B cell (primary cell): Measurements from ENCODE around the gene ARHGEF39. TPM values are rescaled to one million over a fixed set of nuclear protein-coding genes. Genes with fewer than 3 reads are reported as not detected.

Experiments
- ATAC-seq: fragments of 200-7000 bp; cut with Tn5 transposase; one replicate; pipeline ENCODE4 v1.10.0; 2021; ENCODE audit warnings: low read depth, mild to moderate bottlenecking, moderate number of reproducible peaks, moderate library complexity
- CTCF ChIA-PET: fragments of 350-600 bp; sonication (Branson Sonifier 250); formaldehyde crosslinking; loops from one replicate; lab custom pipeline; 2021; ENCODE audit warnings: antibody characterized with exemption, inconsistent platforms; lab: Charles Lee
- POLR2A ChIA-PET: fragments of 350-600 bp; sonication (Branson Sonifier 250); formaldehyde crosslinking; loops from one replicate; lab custom pipeline; 2021; ENCODE audit warnings: antibody characterized with exemption; lab: Charles Lee
- DNase-seq: peaks from one replicate; pipeline ENCODE4 v3.0.0; 2013
- H2AFZ ChIP-seq: 2 replicates; pipeline ENCODE4 v1.6.1; 2012; ENCODE audit warnings: mild to moderate bottlenecking, low read depth, low read length; ENCODE audit not compliant: insufficient read depth, poor library complexity, severe bottlenecking
- H3K27ac ChIP-seq, 2 donors: 1 replicate in 1 of 2; 2 replicates in 1 of 2; pipeline ENCODE4 v1.5.1; 2012 to 2013; ENCODE audit warnings: low read length in 2 of 2, mild to moderate bottlenecking in 2 of 2, moderate library complexity in 1 of 2
- H3K27me3 ChIP-seq, 4 experiments: fragments of 200-600 bp in 1 of 4; sonication (generic) in 1 of 4; replicated peaks in 1 of 4; 1 replicate in 2 of 4; 2 replicates in 2 of 4; pipeline versions ENCODE4 v1.6.1 to v1.7.0; 2013 to 2016; ENCODE audit warnings: low read length in 3 of 4, mild to moderate bottlenecking in 2 of 4, mixed read lengths in 1 of 4, moderate library complexity in 1 of 4; ENCODE audit not compliant: insufficient read depth in 4 of 4, control insufficient read depth in 3 of 4; ENCODE audit errors: control extremely low read depth in 1 of 4
- H3K36me3 ChIP-seq, 2 experiments: replicated peaks in 1 of 2; 1 replicate in 1 of 2; 2 replicates in 1 of 2; pipeline versions ENCODE4 v1.6.1 to v1.7.1; 2013; ENCODE audit warnings: low read length in 1 of 2; ENCODE audit not compliant: insufficient read depth in 2 of 2, control insufficient read depth in 1 of 2; ENCODE audit errors: control extremely low read depth in 1 of 2, extremely low read depth in 1 of 2
- H3K4me1 ChIP-seq, 2 donors: fragments of 200-600 bp in 1 of 2; sonication (generic) in 1 of 2; 1 replicate in 1 of 2; 2 replicates in 1 of 2; pipeline versions ENCODE4 v1.5.1 to v1.6.1; 2013 to 2017; ENCODE audit warnings: low read length in 2 of 2; ENCODE audit not compliant: control insufficient read depth in 2 of 2, insufficient read depth in 2 of 2
- H3K4me2 ChIP-seq: replicated peaks from 2 replicates; pipeline ENCODE3; 2012; ENCODE audit warnings: mild to moderate bottlenecking, low read depth, low read length; ENCODE audit not compliant: poor library complexity, severe bottlenecking
- H3K4me3 ChIP-seq, 5 experiments: fragments of 200-600 bp in 1 of 5; sonication (generic) in 1 of 5; 1 replicate in 3 of 5; 2 replicates in 2 of 5; pipeline versions ENCODE4 v1.5.1 to v1.7.0; 2011 to 2016; ENCODE audit warnings: low read length in 4 of 5, mild to moderate bottlenecking in 4 of 5, low read depth in 2 of 5, control low read depth in 1 of 5, moderate library complexity in 1 of 5; ENCODE audit not compliant: insufficient read depth in 1 of 5; ENCODE audit errors: control extremely low read depth in 1 of 5, extremely low read depth in 1 of 5
- H3K79me2 ChIP-seq: fragments of 200-600 bp; sonication (generic); one replicate; pipeline ENCODE4 v1.6.0; 2016; ENCODE audit warnings: low read length; ENCODE audit not compliant: control insufficient read depth, insufficient read depth
- H3K9ac ChIP-seq: fragments of 200-600 bp; sonication (generic); 2 replicates; pipeline ENCODE4 v1.6.1; 2017; ENCODE audit warnings: mild to moderate bottlenecking, low read length, moderate library complexity
- H3K9me3 ChIP-seq, 3 donors: one replicate each; pipeline versions ENCODE4 v1.6.1 to v1.7.1; 2013; ENCODE audit warnings: low read length in 2 of 3; ENCODE audit not compliant: control insufficient read depth in 2 of 3, insufficient read depth in 1 of 3; ENCODE audit errors: control extremely low read depth in 1 of 3
- H4K20me1 ChIP-seq: 2 replicates; pipeline ENCODE4 v1.6.0; 2012; ENCODE audit warnings: mild to moderate bottlenecking, low read length; ENCODE audit not compliant: insufficient read depth, control insufficient read depth, poor library complexity, severe bottlenecking
- H3K27ac Mint-ChIP-seq: one replicate; pipeline ENCODE4 v1.8.0; 2021; ENCODE audit warnings: mixed read lengths
- H3K27me3 Mint-ChIP-seq: one replicate; pipeline ENCODE4 v1.8.0; 2021; ENCODE audit warnings: mixed read lengths
- H3K4me1 Mint-ChIP-seq: one replicate; pipeline ENCODE4 v1.8.0; 2021; ENCODE audit warnings: mixed read lengths
- H3K4me3 Mint-ChIP-seq: one replicate; pipeline ENCODE4 v1.8.0; 2021; ENCODE audit warnings: mixed read lengths
- H3K9me3 Mint-ChIP-seq: one replicate; pipeline ENCODE4 v1.8.0; 2022; ENCODE audit warnings: mixed read lengths; ENCODE audit not compliant: insufficient read depth
- EZH2 ChIP-seq: IDR thresholded peaks from 2 replicates; pipeline ENCODE4 v1.6.1; 2012; ENCODE audit warnings: borderline replicate concordance, low read depth, mild to moderate bottlenecking, moderate library complexity, low read length; ENCODE audit not compliant: insufficient read depth, poor library complexity, severe bottlenecking
- WGBS: methylation state at CpG from one replicate; pipeline ENCODE4 v1.1.5; 2013; ENCODE audit warnings: missing lambda C conversion rate; ENCODE audit not compliant: insufficient coverage; 5-methylcytosine and 5-hydroxymethylcytosine counted together
- intact Hi-C: fragments of 100-400 bp; cut with micrococcal nuclease; formaldehyde crosslinking; loops from one replicate; pipeline ENCODE4 v1.10.0; 2022
- polyA plus RNA-seq: library from polyadenylated mRNA; depleted of rRNA; stranded (reverse); fragments of >200 nt; gene quantifications from 2 replicates; pipeline ENCODE4 v1.2.3, GENCODE V29; 2012
- total RNA-seq, 2 donors: library from RNA; stranded (reverse); fragments of 120-200 nt in 1 of 2; gene quantifications; 1 replicate in 1 of 2; 2 replicates in 1 of 2; pipeline versions ENCODE4 v1.2.3 to v1.2.4, GENCODE V29; 2013 to 2022
- TF ChIP-seq, protein P1 (sequence below): fragments of 200-600 bp; IDR thresholded peaks from one replicate; pipeline ENCODE4 v1.8.0; 2022; ENCODE audit warnings: antibody characterized with exemption, mild to moderate bottlenecking

The ARHGEF39 gene
- total and polyA plus RNA-seq, 2 donors (not counting 1 experiment from before 2014, with no cell fraction given), result 0.40 to 0.62 TPM

DNA sequence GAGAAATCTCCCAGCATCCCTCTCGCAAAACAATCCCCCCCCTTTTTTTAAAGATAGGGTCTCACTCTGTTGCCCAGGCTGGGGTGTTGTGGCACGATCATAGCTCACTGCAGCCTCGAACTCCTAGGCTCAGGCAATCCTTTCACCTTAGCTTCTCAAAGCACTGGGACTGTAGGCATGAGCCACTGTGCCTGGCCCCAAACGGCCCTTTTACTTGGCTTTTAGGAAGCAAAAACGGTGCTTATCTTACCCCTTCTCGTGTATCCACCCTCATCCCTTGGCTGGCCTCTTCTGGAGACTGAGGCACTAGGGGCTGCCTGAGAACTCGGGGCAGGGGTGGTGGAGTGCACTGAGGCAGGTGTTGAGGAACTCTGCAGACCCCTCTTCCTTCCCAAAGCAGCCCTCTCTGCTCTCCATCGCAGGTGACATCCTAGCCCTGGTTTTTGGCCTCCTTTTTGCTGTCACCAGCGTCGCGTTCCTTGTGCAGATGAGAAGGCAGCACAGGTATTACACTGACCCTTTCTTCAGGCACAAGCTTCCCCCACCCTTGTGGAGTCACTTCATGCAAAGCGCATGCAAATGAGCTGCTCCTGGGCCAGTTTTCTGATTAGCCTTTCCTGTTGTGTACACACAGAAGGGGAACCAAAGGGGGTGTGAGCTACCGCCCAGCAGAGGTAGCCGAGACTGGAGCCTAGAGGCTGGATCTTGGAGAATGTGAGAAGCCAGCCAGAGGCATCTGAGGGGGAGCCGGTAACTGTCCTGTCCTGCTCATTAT, 15.5 kb upstream of the ARHGEF39 start:
- no peaks in the 10 kb centered on the region for H3K79me2 ChIP-seq
- H3K9me3 ChIP-seq, result no peaks in the 10 kb centered on the region
- no peak overlapping the region for H3K27ac ChIP-seq
- DNase-seq, result peak; percentile 37
- CTCF ChIA-PET, result interaction anchor here (1.0 to 3.7 kb wide), 6 partner anchors 8 to 51 kb away, joined by 4 to 34 read pairs (median 6); partner anchors contain the start of genes ARHGEF39, CCDC107, CREB3 and RMRP
- intact Hi-C loops, result no loop called here
- H3K36me3 ChIP-seq, result no peaks in the 10 kb centered on the region
- POLR2A ChIA-PET, result interaction anchor here (0.6 to 1.7 kb wide), 4 partner anchors 10 to 51 kb away, joined by 3 to 7 read pairs (median 3); partner anchors contain the start of genes CCDC107, CREB3, RMRP and TLN1
- H3K4me2 ChIP-seq, result peak overlapping the region; percentile 53
- WGBS, result 79% methylated on average over 10 of the region's 15 CpGs
- H3K27me3 ChIP-seq, result peaks cover 0 to 8% (median 3%) of the 10 kb centered on the region in 4 experiments
- Mint-ChIP-seq H3K27me3 (peaks cover 4% of the 10 kb centered on the region), H3K9me3 (no peaks in the 10 kb centered on the region), H3K27ac (peak overlapping the region; percentile 72), H3K4me3 (peak overlapping the region; percentile 61), H3K4me1 (peaks cover 27% of the 10 kb centered on the region)
- H4K20me1 ChIP-seq, result no peaks in the 10 kb centered on the region
- ATAC-seq, result peak; percentile 76
- TF ChIP-seq EZH2, result no peak
- TF ChIP-seq, protein P1, sequence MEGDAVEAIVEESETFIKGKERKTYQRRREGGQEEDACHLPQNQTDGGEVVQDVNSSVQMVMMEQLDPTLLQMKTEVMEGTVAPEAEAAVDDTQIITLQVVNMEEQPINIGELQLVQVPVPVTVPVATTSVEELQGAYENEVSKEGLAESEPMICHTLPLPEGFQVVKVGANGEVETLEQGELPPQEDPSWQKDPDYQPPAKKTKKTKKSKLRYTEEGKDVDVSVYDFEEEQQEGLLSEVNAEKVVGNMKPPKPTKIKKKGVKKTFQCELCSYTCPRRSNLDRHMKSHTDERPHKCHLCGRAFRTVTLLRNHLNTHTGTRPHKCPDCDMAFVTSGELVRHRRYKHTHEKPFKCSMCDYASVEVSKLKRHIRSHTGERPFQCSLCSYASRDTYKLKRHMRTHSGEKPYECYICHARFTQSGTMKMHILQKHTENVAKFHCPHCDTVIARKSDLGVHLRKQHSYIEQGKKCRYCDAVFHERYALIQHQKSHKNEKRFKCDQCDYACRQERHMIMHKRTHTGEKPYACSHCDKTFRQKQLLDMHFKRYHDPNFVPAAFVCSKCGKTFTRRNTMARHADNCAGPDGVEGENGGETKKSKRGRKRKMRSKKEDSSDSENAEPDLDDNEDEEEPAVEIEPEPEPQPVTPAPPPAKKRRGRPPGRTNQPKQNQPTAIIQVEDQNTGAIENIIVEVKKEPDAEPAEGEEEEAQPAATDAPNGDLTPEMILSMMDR, result no peak
- peaks cover 20 to 31% of the 10 kb centered on the region in 2 donors for H3K4me1 ChIP-seq
- H2AFZ ChIP-seq, result peak overlapping the region; percentile 16
- H3K4me3 ChIP-seq, result peak overlapping the region in 2 of 5 experiments; percentile 2 to 28
- peak overlapping the region; percentile 23 for H3K9ac ChIP-seq
